IMR-90 (cell line): ENCODE results near the gene KLHDC10. TPM values are rescaled to one million over a fixed set of nuclear protein-coding genes. Genes with fewer than 3 reads are reported as not detected.

Experiments
- ATAC-seq: fragments of 200-7000 bp; cut with Tn5 transposase; 2 replicates; pipeline ENCODE4 v1.9.1; 2020; ENCODE audit warnings: low read depth, mild to moderate bottlenecking, moderate library complexity
- BruUV-seq: library from RNA; stranded (reverse); fragments of 400-500 nt; replicated peaks from 2 replicates; lab custom pipeline; 2021; lab: Mats Ljungman, UMichigan
- CTCF ChIA-PET: fragments of 300-600 bp; formaldehyde crosslinking; extraction: SDS; loops from one replicate; lab custom pipeline; 2021; ENCODE audit warnings: antibody characterized with exemption; lab: Yijun Ruan, JAX
- POLR2A ChIA-PET: fragments of 300-600 bp; sonication (Branson Sonifier 250); formaldehyde crosslinking; loops from one replicate; lab custom pipeline; 2022; ENCODE audit warnings: antibody characterized with exemption; ENCODE audit not compliant: unreplicated experiment; lab: Charles Lee
- DNase-seq: peaks from one replicate; pipeline ENCODE4 v3.0.0; 2013
- H2AFZ ChIP-seq: replicated peaks from 2 replicates; pipeline ENCODE3; 2013; ENCODE audit warnings: low read length, mild to moderate bottlenecking; ENCODE audit not compliant: poor library complexity
- H2AK5ac ChIP-seq: 2 replicates; pipeline ENCODE4 v1.6.1; 2013; ENCODE audit warnings: low read depth, low read length, inconsistent platforms
- H2AK9ac ChIP-seq: replicated peaks from 2 replicates; pipeline ENCODE3; 2013; ENCODE audit warnings: mild to moderate bottlenecking, low read depth, low read length, moderate library complexity; ENCODE audit not compliant: poor library complexity
- H2BK120ac ChIP-seq: 2 replicates; pipeline ENCODE4 v1.6.1; 2013; ENCODE audit warnings: low read depth, low read length, inconsistent platforms
- H2BK15ac ChIP-seq: 3 replicates; pipeline ENCODE4 v1.6.1; 2013; ENCODE audit warnings: low read depth, low read length, inconsistent platforms
- H2BK20ac ChIP-seq: 2 replicates; pipeline ENCODE4 v1.6.1; 2013; ENCODE audit warnings: low read depth, mild to moderate bottlenecking, inconsistent platforms, low read length, moderate library complexity
- H2BK5ac ChIP-seq: 2 replicates; pipeline ENCODE4 v1.6.1; 2013; ENCODE audit warnings: mild to moderate bottlenecking, low read depth, low read length, inconsistent platforms; ENCODE audit not compliant: poor library complexity, severe bottlenecking
- H3K14ac ChIP-seq: replicated peaks from 2 replicates; pipeline ENCODE4 v1.6.1; 2013; ENCODE audit warnings: low read depth, low read length, inconsistent platforms
- H3K18ac ChIP-seq: 2 replicates; pipeline ENCODE4 v1.6.1; 2013; ENCODE audit warnings: low read depth, low read length, control low read depth
- H3K23ac ChIP-seq: 2 replicates; pipeline ENCODE4 v1.6.1; 2013; ENCODE audit warnings: low read depth, low read length, inconsistent platforms
- H3K27ac ChIP-seq: 2 replicates; pipeline ENCODE4 v1.5.1; 2013; ENCODE audit warnings: mild to moderate bottlenecking, control low read depth, low read length; ENCODE audit not compliant: insufficient read depth
- H3K27me3 ChIP-seq: 2 replicates; pipeline ENCODE4 v1.6.1; 2013; ENCODE audit warnings: low read length; ENCODE audit not compliant: control insufficient read depth, insufficient read depth
- H3K36me3 ChIP-seq: 2 replicates; pipeline ENCODE4 v1.6.1; 2013; ENCODE audit warnings: low read length, mixed read lengths; ENCODE audit not compliant: control insufficient read depth, insufficient read depth
- H3K4ac ChIP-seq: 2 replicates; pipeline ENCODE4 v1.6.1; 2013; ENCODE audit warnings: low read depth, low read length, inconsistent platforms
- H3K4me1 ChIP-seq: 2 replicates; pipeline ENCODE4 v1.6.1; 2013; ENCODE audit warnings: low read length, mixed read lengths; ENCODE audit not compliant: control insufficient read depth, insufficient read depth
- H3K4me2 ChIP-seq: 2 replicates; pipeline ENCODE4 v1.6.1; 2013; ENCODE audit warnings: low read depth, mild to moderate bottlenecking, control low read depth, low read length, moderate library complexity
- H3K4me3 ChIP-seq: 2 replicates; pipeline ENCODE4 v1.5.1; 2013; ENCODE audit warnings: low read depth, mild to moderate bottlenecking, control low read depth, low read length, moderate library complexity; ENCODE audit not compliant: insufficient read depth
- H3K56ac ChIP-seq: 2 replicates; pipeline ENCODE4 v1.6.1; 2013; ENCODE audit warnings: low read length, inconsistent platforms; ENCODE audit not compliant: insufficient read depth; ENCODE audit errors: extremely low read depth
- H3K79me1 ChIP-seq, 2 experiments: 2 replicates each; pipeline ENCODE4 v1.6.1; 2013; ENCODE audit warnings: low read length in 2 of 2, inconsistent platforms in 1 of 2, low read depth in 1 of 2
- H3K9ac ChIP-seq: 2 replicates; pipeline ENCODE4 v1.6.1; 2013; ENCODE audit warnings: low read depth, low read length, control low read depth
- H3K9me1 ChIP-seq: 2 replicates; pipeline ENCODE4 v1.6.1; 2013; ENCODE audit warnings: low read length, inconsistent platforms; ENCODE audit not compliant: insufficient read depth
- H3K9me3 ChIP-seq: 2 replicates; pipeline ENCODE4 v1.6.1; 2013; ENCODE audit warnings: low read length; ENCODE audit not compliant: control insufficient read depth, insufficient read depth
- H4K20me1 ChIP-seq: 2 replicates; pipeline ENCODE4 v1.6.1; 2013; ENCODE audit warnings: low read length, inconsistent platforms; ENCODE audit not compliant: insufficient read depth
- H4K5ac ChIP-seq: 2 replicates; pipeline ENCODE4 v1.6.1; 2013; ENCODE audit warnings: mild to moderate bottlenecking, low read depth, low read length, control low read depth
- H4K8ac ChIP-seq, 2 experiments: 2 replicates each; pipeline ENCODE4 v1.6.1; 2013; ENCODE audit warnings: low read depth in 2 of 2, low read length in 2 of 2, control low read depth in 1 of 2, inconsistent platforms in 1 of 2
- H4K91ac ChIP-seq: 2 replicates; pipeline ENCODE4 v1.6.1; 2013; ENCODE audit warnings: low read depth, low read length, inconsistent platforms; ENCODE audit not compliant: insufficient read depth
- CEBPB ChIP-seq: IDR thresholded peaks from 2 replicates; pipeline ENCODE4 v1.6.1; 2012; ENCODE audit warnings: low read depth, low read length, improper control_type of control experiment
- CHD1 ChIP-seq: IDR thresholded peaks from 2 replicates; pipeline ENCODE4 v1.6.1; 2012; ENCODE audit warnings: low read depth, low read length, improper control_type of control experiment
- ELK1 ChIP-seq: fragments of 150-350 bp; IDR thresholded peaks from 2 replicates; pipeline ENCODE4 v1.6.1; 2016; ENCODE audit warnings: low read depth, mild to moderate bottlenecking, low read length, moderate library complexity, borderline replicate concordance
- FOS ChIP-seq: fragments of 150-350 bp; IDR thresholded peaks from 2 replicates; pipeline ENCODE4 v1.6.1; 2016; ENCODE audit warnings: low read depth, low read length
- MAFK ChIP-seq: IDR thresholded peaks from 2 replicates; pipeline ENCODE4 v1.6.1; 2012; ENCODE audit warnings: low read depth, low read length, improper control_type of control experiment
- NFE2L2 ChIP-seq: fragments of 150-350 bp; IDR thresholded peaks from 2 replicates; pipeline ENCODE4 v1.6.1; 2016; ENCODE audit warnings: low read depth, mild to moderate bottlenecking, low read length
- POLR2A ChIP-seq: IDR thresholded peaks from 2 replicates; pipeline ENCODE4 v1.6.1; 2012; ENCODE audit warnings: mild to moderate bottlenecking, low read depth, low read length
- RAD21 ChIP-seq: IDR thresholded peaks from 2 replicates; pipeline ENCODE4 v1.6.1; 2012; ENCODE audit warnings: low read length, improper control_type of control experiment
- RCOR1 ChIP-seq: IDR thresholded peaks from 2 replicates; pipeline ENCODE4 v1.6.1; 2012; ENCODE audit warnings: mild to moderate bottlenecking, low read length, improper control_type of control experiment; ENCODE audit not compliant: insufficient replicate concordance
- USF2 ChIP-seq: fragments of 150-350 bp; IDR thresholded peaks from 2 replicates; pipeline ENCODE4 v1.6.1; 2017; ENCODE audit warnings: mild to moderate bottlenecking, antibody characterized with exemption, low read length, low read depth
- WGBS, 2 experiments: methylation state at CpG; one replicate each; pipeline versions ENCODE4 v1.1.5 to v1.1.7; 2013; ENCODE audit warnings: missing lambda C conversion rate in 2 of 2; ENCODE audit not compliant: insufficient read length in 1 of 2; ENCODE audit errors: extremely low coverage in 2 of 2; 5-methylcytosine and 5-hydroxymethylcytosine counted together
- dilution Hi-C: fragments of 300-500 bp; cut with HindIII; formaldehyde crosslinking; loops from one replicate; pipeline ENCODE4 v1.14.3; 2018; ENCODE audit warnings: low sequenced_read_pairs; ENCODE audit not compliant: unreplicated experiment
- in situ Hi-C: fragments of 300-500 bp; cut with MboI; formaldehyde crosslinking; loops from 3 replicates; pipeline ENCODE4 v1.14.3; 2019; ENCODE audit warnings: low sequenced_read_pairs, inconsistent platforms, mixed read lengths
- intact Hi-C: fragments of 100-400 bp; cut with micrococcal nuclease; formaldehyde crosslinking; loops from 2 replicates; pipeline ENCODE4 v1.10.0; 2022
- polyA plus RNA-seq, 3 experiments: library from polyadenylated mRNA; depleted of rRNA; stranded (reverse); fragments of >200 nt; gene quantifications; 2 replicates each; pipeline ENCODE4 v1.2.3, GENCODE V29; 2012; ENCODE audit warnings: low replicate concordance in 1 of 3
- total RNA-seq: library from RNA; depleted of rRNA; stranded (reverse); fragments of >200 nt; gene quantifications from 2 replicates; pipeline ENCODE4 v1.2.3, GENCODE V29; 2012

KLHDC10 gene
- total and polyA plus RNA-seq, 2 of the 4 experiments (the other 2 are of a cell fraction), result 12.4 to 27.1 TPM

- intact Hi-C loops, result no loop called here
- no TSS peak for BruUV-seq
Measured at GRCh38 chr7:130131191-130131834, 61.0 kb downstream of the KLHDC10 start.

More at GRCh38 chr7:130131191-130131834, 61.0 kb downstream of the KLHDC10 start:
- no peak overlapping the region for H2BK20ac ChIP-seq
- H3K27ac ChIP-seq, result no peak overlapping the region
- TF ChIP-seq RAD21 (no peak), FOS (no peak), NFE2L2 (no peak), POLR2A (no peak), ELK1 (no peak), RCOR1 (no peak), CEBPB (no peak), USF2 (no peak), MAFK (no peak), CHD1 (no peak)
- H2BK15ac ChIP-seq, result no peak overlapping the region
- H3K56ac ChIP-seq, result no peak overlapping the region
- H3K14ac ChIP-seq, result no peak overlapping the region
- no peaks in the 10 kb centered on the region for H3K9me3 ChIP-seq
- no peaks in the 10 kb centered on the region for H3K27me3 ChIP-seq
- ChIA-PET POLR2A (no interaction called here), CTCF (interaction anchor here (1.1 to 1.5 kb wide), 2 partner anchors 14 to 35 kb away, joined by 3 read pairs; no protein-coding TSS in a partner anchor)
- no peak overlapping the region for H2AFZ ChIP-seq
- no peak overlapping the region for H3K4me3 ChIP-seq
- no peak overlapping the region for H2BK120ac ChIP-seq
- no peak overlapping the region for H3K9ac ChIP-seq
- dilution Hi-C loops (no loop called here), in situ Hi-C loops (no loop called here)
- H4K5ac ChIP-seq, result no peak overlapping the region
- H4K8ac ChIP-seq, result no peak overlapping the region
- H3K4ac ChIP-seq, result no peak overlapping the region
- WGBS, 2 experiments, result 100% methylated on average over 2 of the region's 6 CpGs; no CpG with 5 or more reads in 1 of the 2 experiments
- H3K36me3 ChIP-seq, result peaks cover 33% of the 10 kb centered on the region
- H2AK9ac ChIP-seq, result no peak overlapping the region
- H3K79me1 ChIP-seq, result 0 out of 4 replicates have a peak, but pooled peaks cover 3% of the 10 kb centered on the region in 2 experiments
- H2AK5ac ChIP-seq, result no peak overlapping the region
- no peak overlapping the region for H3K18ac ChIP-seq
- no peaks in the 10 kb centered on the region for H4K20me1 ChIP-seq
- no peak overlapping the region for H3K4me2 ChIP-seq
- no peak overlapping the region for H4K91ac ChIP-seq
- H3K4me1 ChIP-seq, result peaks cover 6% of the 10 kb centered on the region; the same call in 1 of the 2 replicates
- ATAC-seq (no peak), DNase-seq (no peak)
- H3K23ac ChIP-seq, result no peak overlapping the region
- H3K9me1 ChIP-seq, result peaks cover 3% of the 10 kb centered on the region; the same call in 1 of the 2 replicates
- H2BK5ac ChIP-seq, result no peak overlapping the region
